Ovary (tissue), 3 donors: ENCODE results near the gene C2orf76.

Source experiments
- EP300 ChIP-seq: sonication (generic); formaldehyde crosslinking; IDR thresholded peaks from one replicate; pipeline ENCODE4 v1.6.1; 2017; ENCODE audit warnings: antibody characterized with exemption
- POLR2A ChIP-seq: fragments of 450-650 bp; IDR thresholded peaks from one replicate; pipeline ENCODE4 v1.6.1; 2017; ENCODE audit warnings: antibody characterized with exemption, mild to moderate bottlenecking, moderate library complexity
- TF ChIP-seq, protein P1 (sequence below), 3 donors: fragments of 450-650 bp in 2 of 3; fragments of 200-600 bp in 1 of 3; IDR thresholded peaks; one replicate each; pipeline versions ENCODE4 v1.5.1 to v1.8.0; 2016 to 2022; ENCODE audit warnings: antibody characterized with exemption in 3 of 3, mild to moderate bottlenecking in 1 of 3
- donor health status: DM: no; HTN: no; CAD: no.

DNA sequence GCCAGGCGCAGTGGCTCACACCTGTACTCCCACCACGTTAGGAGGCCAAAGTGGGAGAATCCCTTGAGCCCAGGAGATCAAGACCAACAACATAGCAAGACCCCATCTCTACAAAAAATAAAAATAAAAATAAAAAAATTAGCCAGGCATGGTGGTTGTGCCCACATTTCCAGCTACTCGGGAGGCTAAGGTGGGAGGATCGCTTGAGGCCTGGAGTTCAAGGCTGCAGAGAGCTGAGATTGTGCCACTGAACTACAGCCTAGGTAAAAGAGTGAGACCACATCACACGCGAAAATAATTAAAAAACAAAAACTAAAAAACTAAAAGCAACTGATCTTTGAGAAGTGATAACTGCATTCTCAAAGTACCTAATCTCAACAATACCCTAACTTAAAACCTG, 1.8 kb downstream of the C2orf76 start:
- TF ChIP-seq, protein P1, sequence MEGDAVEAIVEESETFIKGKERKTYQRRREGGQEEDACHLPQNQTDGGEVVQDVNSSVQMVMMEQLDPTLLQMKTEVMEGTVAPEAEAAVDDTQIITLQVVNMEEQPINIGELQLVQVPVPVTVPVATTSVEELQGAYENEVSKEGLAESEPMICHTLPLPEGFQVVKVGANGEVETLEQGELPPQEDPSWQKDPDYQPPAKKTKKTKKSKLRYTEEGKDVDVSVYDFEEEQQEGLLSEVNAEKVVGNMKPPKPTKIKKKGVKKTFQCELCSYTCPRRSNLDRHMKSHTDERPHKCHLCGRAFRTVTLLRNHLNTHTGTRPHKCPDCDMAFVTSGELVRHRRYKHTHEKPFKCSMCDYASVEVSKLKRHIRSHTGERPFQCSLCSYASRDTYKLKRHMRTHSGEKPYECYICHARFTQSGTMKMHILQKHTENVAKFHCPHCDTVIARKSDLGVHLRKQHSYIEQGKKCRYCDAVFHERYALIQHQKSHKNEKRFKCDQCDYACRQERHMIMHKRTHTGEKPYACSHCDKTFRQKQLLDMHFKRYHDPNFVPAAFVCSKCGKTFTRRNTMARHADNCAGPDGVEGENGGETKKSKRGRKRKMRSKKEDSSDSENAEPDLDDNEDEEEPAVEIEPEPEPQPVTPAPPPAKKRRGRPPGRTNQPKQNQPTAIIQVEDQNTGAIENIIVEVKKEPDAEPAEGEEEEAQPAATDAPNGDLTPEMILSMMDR (IDR thresholded peaks at IDR 0.05) = no peak
- TF ChIP-seq POLR2A (no peak), EP300 (no peak)
